Activated naive CD8-positive, alpha-beta T cell treated with anti-CD3 and anti-CD28 coated beads for 36 hours (primary cell): ENCODE measurements around the gene BDH2. TPM values are rescaled to one million over a fixed set of nuclear protein-coding genes. Genes with fewer than 3 reads are reported as not detected.

Experiments
- DNase-seq: peaks from one replicate; pipeline ENCODE4 v3.0.0; 2021
- H3K27ac Mint-ChIP-seq: one replicate; pipeline ENCODE4 v1.8.0; 2022; ENCODE audit warnings: mild to moderate bottlenecking, moderate library complexity, mixed read lengths
- H3K27me3 Mint-ChIP-seq: one replicate; pipeline ENCODE4 v1.8.0; 2022; ENCODE audit warnings: mild to moderate bottlenecking, mixed read lengths
- H3K36me3 Mint-ChIP-seq: one replicate; pipeline ENCODE4 v1.8.0; 2021; ENCODE audit warnings: mild to moderate bottlenecking, mixed read lengths
- H3K4me1 Mint-ChIP-seq: one replicate; pipeline ENCODE4 v1.8.0; 2021; ENCODE audit warnings: mixed read lengths
- H3K4me3 Mint-ChIP-seq: one replicate; pipeline ENCODE4 v1.8.0; 2022; ENCODE audit warnings: mild to moderate bottlenecking, moderate library complexity, mixed read lengths
- H3K9me3 Mint-ChIP-seq: one replicate; pipeline ENCODE4 v1.8.0; 2022; ENCODE audit warnings: mixed read lengths
- total RNA-seq, 2 experiments: library from RNA; stranded (reverse); gene quantifications; one replicate each; pipeline ENCODE4 v1.2.3, GENCODE V29; 2021

BDH2 gene
- total RNA-seq, 2 experiments from 2014 or later, result 13.2 to 13.8 TPM

GRCh38 chr4:103067841-103068547 is 31.6 kb downstream of the BDH2 start:
- Mint-ChIP-seq H3K9me3 (no peaks in the 10 kb centered on the region), H3K27ac (no peak overlapping the region), H3K4me3 (no peak overlapping the region), H3K27me3 (no peaks in the 10 kb centered on the region), H3K36me3 (peaks cover 49% of the 10 kb centered on the region), H3K4me1 (peaks cover 30% of the 10 kb centered on the region)
- DNase-seq, result no peak

GRCh38 chr4:103060453-103061148 is 39.0 kb downstream of the BDH2 start:
- Mint-ChIP-seq H3K4me3 (no peak overlapping the region), H3K9me3 (no peaks in the 10 kb centered on the region), H3K4me1 (peaks cover 2% of the 10 kb centered on the region), H3K27me3 (no peaks in the 10 kb centered on the region), H3K36me3 (peaks cover 44% of the 10 kb centered on the region), H3K27ac (no peak overlapping the region)
- DNase-seq, result no peak

- H3K36me3 Mint-ChIP-seq, result peaks cover 15% of the 10 kb centered on the region
- H3K27ac Mint-ChIP-seq, result no peak overlapping the region
- H3K27me3 Mint-ChIP-seq, result no peaks in the 10 kb centered on the region
- no peak overlapping the region for H3K4me3 Mint-ChIP-seq
- H3K9me3 Mint-ChIP-seq, result no peaks in the 10 kb centered on the region
- no peak for DNase-seq
- H3K4me1 Mint-ChIP-seq, result peaks cover 10% of the 10 kb centered on the region
These were observed 45.6 kb downstream of the BDH2 start for GRCh38 chr4:103054030-103054429.

GRCh38 chr4:103052779-103053178 is 46.9 kb downstream of the BDH2 start:
- Mint-ChIP-seq H3K36me3 (peaks cover 19% of the 10 kb centered on the region), H3K4me1 (peaks cover 10% of the 10 kb centered on the region), H3K9me3 (no peaks in the 10 kb centered on the region), H3K27me3 (no peaks in the 10 kb centered on the region), H3K4me3 (no peak overlapping the region), H3K27ac (no peak overlapping the region)
- DNase-seq, result no peak

- Mint-ChIP-seq H3K36me3 (peaks cover 23% of the 10 kb centered on the region), H3K27me3 (no peaks in the 10 kb centered on the region), H3K4me1 (peaks cover 10% of the 10 kb centered on the region), H3K27ac (no peak overlapping the region), H3K9me3 (no peaks in the 10 kb centered on the region), H3K4me3 (no peak overlapping the region)
- DNase-seq, result no peak
These were observed 47.5 kb downstream of the BDH2 start for GRCh38 chr4:103052145-103052544.

GRCh38 chr4:103050736-103051436 is 48.7 kb downstream of the BDH2 start:
- DNase-seq, result no peak
- H3K4me3 Mint-ChIP-seq, result no peak overlapping the region
- H3K4me1 Mint-ChIP-seq, result peaks cover 15% of the 10 kb centered on the region
- no peaks in the 10 kb centered on the region for H3K27me3 Mint-ChIP-seq
- peaks cover 26% of the 10 kb centered on the region for H3K36me3 Mint-ChIP-seq
- no peaks in the 10 kb centered on the region for H3K9me3 Mint-ChIP-seq
- no peak overlapping the region for H3K27ac Mint-ChIP-seq

GRCh38 chr4:103046416-103047290 is 53.0 kb downstream of the BDH2 start:
- H3K4me1 Mint-ChIP-seq, result peaks cover 15% of the 10 kb centered on the region
- DNase-seq, result peak; percentile 13
- H3K27ac Mint-ChIP-seq, result no peak overlapping the region
- peaks cover 25% of the 10 kb centered on the region for H3K36me3 Mint-ChIP-seq
- no peaks in the 10 kb centered on the region for H3K9me3 Mint-ChIP-seq
- no peaks in the 10 kb centered on the region for H3K27me3 Mint-ChIP-seq
- H3K4me3 Mint-ChIP-seq, result no peak overlapping the region

GRCh38 chr4:103044183-103044582 is 55.5 kb downstream of the BDH2 start:
- no peak overlapping the region for H3K4me3 Mint-ChIP-seq
- peaks cover 25% of the 10 kb centered on the region for H3K36me3 Mint-ChIP-seq
- no peak overlapping the region for H3K27ac Mint-ChIP-seq
- H3K27me3 Mint-ChIP-seq, result no peaks in the 10 kb centered on the region
- H3K4me1 Mint-ChIP-seq, result peaks cover 5% of the 10 kb centered on the region
- H3K9me3 Mint-ChIP-seq, result no peaks in the 10 kb centered on the region
- no peak for DNase-seq

- Mint-ChIP-seq H3K36me3 (peaks cover 17% of the 10 kb centered on the region), H3K27ac (no peak overlapping the region), H3K4me3 (no peak overlapping the region), H3K9me3 (no peaks in the 10 kb centered on the region), H3K27me3 (no peaks in the 10 kb centered on the region), H3K4me1 (peaks cover 2% of the 10 kb centered on the region)
- DNase-seq, result no peak
These were observed 63.5 kb downstream of the BDH2 start for GRCh38 chr4:103036169-103036568.

- peaks cover 30% of the 10 kb centered on the region for H3K36me3 Mint-ChIP-seq
- H3K9me3 Mint-ChIP-seq, result no peaks in the 10 kb centered on the region
- H3K27ac Mint-ChIP-seq, result no peak overlapping the region
- peaks cover 2% of the 10 kb centered on the region for H3K4me1 Mint-ChIP-seq
- H3K27me3 Mint-ChIP-seq, result no peaks in the 10 kb centered on the region
- H3K4me3 Mint-ChIP-seq, result no peak overlapping the region
- DNase-seq, result no peak
These were observed 67.1 kb downstream of the BDH2 start for GRCh38 chr4:103032574-103032973.

GRCh38 chr4:103030791-103031190 is 68.8 kb downstream of the BDH2 start:
- H3K36me3 Mint-ChIP-seq, result peaks cover 21% of the 10 kb centered on the region
- H3K4me3 Mint-ChIP-seq, result no peak overlapping the region
- H3K27ac Mint-ChIP-seq, result no peak overlapping the region
- H3K4me1 Mint-ChIP-seq, result peaks cover 2% of the 10 kb centered on the region
- H3K9me3 Mint-ChIP-seq, result no peaks in the 10 kb centered on the region
- H3K27me3 Mint-ChIP-seq, result no peaks in the 10 kb centered on the region
- DNase-seq, result no peak

GRCh38 chr4:103029300-103029699 is 70.3 kb downstream of the BDH2 start:
- no peaks in the 10 kb centered on the region for H3K9me3 Mint-ChIP-seq
- DNase-seq, result no peak
- H3K4me3 Mint-ChIP-seq, result no peak overlapping the region
- peaks cover 2% of the 10 kb centered on the region for H3K4me1 Mint-ChIP-seq
- H3K27me3 Mint-ChIP-seq, result no peaks in the 10 kb centered on the region
- no peak overlapping the region for H3K27ac Mint-ChIP-seq
- peaks cover 15% of the 10 kb centered on the region for H3K36me3 Mint-ChIP-seq
